HG02642 (cell line): ENCODE data around the gene MEGF9.
"Not testable (repeated sequence)": the region's sequence is repeated elsewhere in the genome, so short reads cannot be mapped to it uniquely, and the experiment has no call there.

Experiments used
- ATAC-seq: cut with Tn5 transposase; IDR thresholded peaks from one replicate; pipeline ENCODE4 v1.9.1; 2021; ENCODE audit warnings: mild to moderate bottlenecking; ENCODE audit not compliant: unreplicated experiment, poor library complexity

The MEGF9 gene

GRCh38 chr9:120676767-120677402 lies 37.4 kb downstream of the MEGF9 start:
- no peak for ATAC-seq

DNA sequence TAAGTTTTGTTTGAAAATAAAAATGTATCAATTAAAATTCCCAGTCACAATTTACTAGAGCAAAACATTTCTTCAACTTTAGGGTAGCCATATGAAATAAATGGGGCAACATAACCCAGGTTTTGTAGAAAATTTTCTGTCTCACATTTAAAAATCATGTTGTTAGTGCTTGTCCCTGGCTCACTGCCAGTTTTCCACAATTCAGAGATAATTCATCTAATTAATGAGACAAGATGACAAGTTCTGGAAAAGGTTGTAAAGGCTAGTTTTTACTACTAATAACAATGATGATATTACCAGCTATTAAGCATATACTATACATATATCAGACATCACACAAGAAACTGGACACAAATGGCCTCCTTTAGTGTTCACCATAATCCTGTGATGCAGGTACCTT lies 45.9 kb downstream of the MEGF9 start:
- no peak for ATAC-seq

GRCh38 chr9:120663950-120664349 lies 50.3 kb downstream of the MEGF9 start:
- ATAC-seq: no peak

DNA sequence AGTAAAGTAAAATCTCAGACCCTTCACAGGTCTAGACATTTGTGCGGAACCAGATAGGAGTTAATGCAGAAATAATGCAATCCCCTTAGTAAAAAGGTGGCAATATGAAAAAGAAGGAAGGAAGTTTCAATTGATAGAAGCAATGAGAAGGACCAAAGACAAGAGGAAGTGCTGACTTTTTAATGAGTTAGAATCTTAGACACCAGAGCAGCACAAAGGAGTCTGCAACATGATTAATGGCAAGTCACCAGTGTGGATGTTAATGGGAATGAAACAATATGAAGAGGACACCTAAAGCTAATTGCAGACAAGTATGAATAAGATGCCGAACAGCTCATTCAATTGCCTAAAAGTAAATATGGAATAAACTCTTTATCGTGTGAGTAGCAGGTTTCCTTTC lies 50.9 kb downstream of the MEGF9 start:
- no peak for ATAC-seq

- ATAC-seq: no peak
Measured at GRCh38 chr9:120662513-120662912, 51.8 kb downstream of the MEGF9 start.

DNA sequence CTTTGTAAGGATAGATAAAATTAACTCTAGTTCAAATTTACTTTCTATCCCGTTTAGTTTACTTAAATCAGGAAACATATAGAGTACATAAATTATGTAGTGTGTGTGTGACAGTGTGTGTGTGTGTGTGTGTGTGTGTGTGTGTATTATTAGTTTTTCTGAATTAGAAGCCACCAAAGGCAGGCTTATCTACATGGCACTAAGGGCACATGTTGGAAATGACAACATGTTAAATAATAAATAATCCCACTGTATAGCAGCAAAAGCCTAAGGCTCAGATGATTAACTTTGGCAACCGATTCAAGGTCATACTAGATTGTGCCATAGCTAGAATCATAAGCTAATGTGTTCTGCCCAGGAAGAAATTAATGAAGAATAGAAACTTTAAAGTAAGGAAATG lies 54.6 kb downstream of the MEGF9 start:
- ATAC-seq: no peak

DNA sequence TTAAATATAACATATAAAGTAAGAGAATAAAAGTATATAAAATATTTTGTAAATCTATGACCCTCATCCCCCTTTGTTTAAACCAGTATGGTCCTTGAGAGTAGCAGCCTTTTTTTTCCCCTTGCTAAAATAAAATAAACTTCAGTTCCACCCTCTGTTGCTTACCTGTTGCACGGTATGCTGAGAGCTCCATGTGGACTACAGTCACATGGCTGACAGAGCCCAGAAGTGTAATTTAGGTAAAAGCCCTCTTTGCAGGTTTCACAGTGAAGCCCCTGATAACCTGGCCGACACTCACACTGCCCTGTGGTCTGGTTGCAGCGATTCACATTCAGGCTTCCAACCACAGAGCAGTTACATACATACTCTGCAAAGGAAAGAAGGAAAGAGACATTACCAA lies 55.1 kb downstream of the MEGF9 start:
- ATAC-seq: no peak

GRCh38 chr9:120655005-120655622 lies 59.2 kb downstream of the MEGF9 start:
- ATAC-seq: peak; percentile 47

GRCh38 chr9:120654272-120654671 lies 60.0 kb downstream of the MEGF9 start:
- no peak for ATAC-seq

DNA sequence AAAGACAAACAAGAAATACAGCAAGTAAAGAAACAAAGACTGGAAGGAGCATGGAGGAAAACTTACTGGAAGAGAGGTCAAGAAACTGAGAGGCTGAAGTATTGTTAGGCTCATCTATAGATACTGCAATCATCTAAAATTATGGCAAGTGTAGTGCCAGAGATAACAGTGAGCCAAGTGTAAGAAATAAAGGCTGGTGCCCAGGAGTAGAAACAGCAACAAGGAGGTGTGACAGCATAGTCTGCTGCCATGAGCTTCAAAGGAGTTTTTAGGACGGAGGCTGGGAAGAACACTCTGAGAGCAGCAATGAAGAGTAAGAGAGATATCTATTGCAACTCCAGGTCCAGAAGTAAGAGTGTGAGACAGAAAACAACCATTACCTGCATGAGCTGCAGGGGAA lies 60.5 kb downstream of the MEGF9 start:
- no peak for ATAC-seq

- ATAC-seq: no peak
Measured at GRCh38 chr9:120652934-120653333, 61.3 kb downstream of the MEGF9 start.

GRCh38 chr9:120650352-120650751 lies 63.9 kb downstream of the MEGF9 start:
- ATAC-seq: no peak

DNA sequence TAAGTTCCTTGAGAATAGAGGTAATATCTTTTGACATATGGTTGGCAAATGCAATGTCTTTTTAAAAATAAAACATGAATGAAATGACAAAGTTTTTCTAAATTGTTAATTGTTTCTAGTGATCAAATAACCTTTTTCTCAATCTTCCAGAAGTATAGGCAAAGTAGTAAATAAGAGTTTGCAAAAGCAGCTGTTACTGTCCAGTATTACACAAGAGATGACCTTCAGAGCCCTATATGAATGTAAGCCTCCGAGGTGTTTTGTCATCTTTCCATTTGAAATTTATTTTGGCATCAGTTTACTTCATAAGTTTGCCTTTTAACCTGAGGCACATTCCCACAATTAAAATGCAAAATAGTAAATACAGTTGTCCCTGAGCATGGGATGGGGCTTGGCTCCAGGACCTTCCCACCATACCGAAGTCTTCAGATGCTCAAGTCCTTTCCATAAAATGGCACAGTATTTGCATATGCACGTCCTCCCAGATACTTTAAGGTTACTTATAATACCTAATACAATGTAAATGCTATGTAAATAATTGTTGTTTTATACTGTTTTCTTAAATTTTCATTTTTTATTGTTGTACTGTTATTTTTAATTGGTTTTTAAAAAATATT lies 65.6 kb downstream of the MEGF9 start:
- no peak for ATAC-seq

DNA sequence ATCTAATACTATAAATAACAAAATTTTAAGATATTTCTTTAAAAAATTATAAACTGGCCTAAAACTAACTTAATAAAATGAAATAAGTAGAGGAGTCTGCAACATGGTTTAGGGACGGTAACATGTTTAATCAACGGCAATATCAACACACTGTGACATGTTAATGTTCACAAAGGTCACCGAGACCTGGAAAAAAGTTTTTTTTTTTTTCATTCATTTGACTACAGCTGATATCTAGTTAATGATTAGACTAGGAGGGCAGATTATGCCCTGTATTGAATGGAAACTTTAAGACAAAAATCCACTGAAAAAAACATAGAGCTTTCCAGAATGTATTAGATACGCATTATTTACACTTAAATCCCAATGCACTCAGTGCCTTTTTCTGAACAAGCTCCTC lies 67.3 kb downstream of the MEGF9 start:
- no peak for ATAC-seq

GRCh38 chr9:120645760-120646159 lies 68.5 kb downstream of the MEGF9 start:
- ATAC-seq: no peak

GRCh38 chr9:120643061-120643460 lies 71.2 kb downstream of the MEGF9 start:
- no peak for ATAC-seq

- ATAC-seq: no peak
Measured at GRCh38 chr9:120642129-120642770, 72.0 kb downstream of the MEGF9 start.

DNA sequence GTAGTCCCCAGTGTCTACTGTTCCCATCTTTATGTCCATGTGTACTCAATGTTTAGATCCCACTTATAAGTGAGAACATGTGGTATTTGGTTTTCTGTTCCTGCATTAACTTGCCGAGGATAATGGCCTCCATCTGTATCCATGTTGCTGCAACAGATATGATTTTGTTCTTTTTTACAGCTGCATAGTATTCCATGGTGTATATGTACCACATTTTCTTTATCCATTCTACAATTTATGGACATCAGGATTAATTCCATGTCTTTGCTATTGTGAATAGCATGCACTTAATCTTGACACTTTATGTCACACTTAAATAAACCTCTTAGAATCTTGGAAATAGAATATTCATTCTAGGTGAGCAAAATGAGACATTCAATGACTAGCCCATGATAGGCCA lies 73.4 kb downstream of the MEGF9 start:
- ATAC-seq: not testable (repeated sequence)

- no peak for ATAC-seq
Measured at GRCh38 chr9:120640380-120640779, 73.9 kb downstream of the MEGF9 start.

- ATAC-seq: no peak
Measured at GRCh38 chr9:120637919-120638318, 76.4 kb downstream of the MEGF9 start.

DNA sequence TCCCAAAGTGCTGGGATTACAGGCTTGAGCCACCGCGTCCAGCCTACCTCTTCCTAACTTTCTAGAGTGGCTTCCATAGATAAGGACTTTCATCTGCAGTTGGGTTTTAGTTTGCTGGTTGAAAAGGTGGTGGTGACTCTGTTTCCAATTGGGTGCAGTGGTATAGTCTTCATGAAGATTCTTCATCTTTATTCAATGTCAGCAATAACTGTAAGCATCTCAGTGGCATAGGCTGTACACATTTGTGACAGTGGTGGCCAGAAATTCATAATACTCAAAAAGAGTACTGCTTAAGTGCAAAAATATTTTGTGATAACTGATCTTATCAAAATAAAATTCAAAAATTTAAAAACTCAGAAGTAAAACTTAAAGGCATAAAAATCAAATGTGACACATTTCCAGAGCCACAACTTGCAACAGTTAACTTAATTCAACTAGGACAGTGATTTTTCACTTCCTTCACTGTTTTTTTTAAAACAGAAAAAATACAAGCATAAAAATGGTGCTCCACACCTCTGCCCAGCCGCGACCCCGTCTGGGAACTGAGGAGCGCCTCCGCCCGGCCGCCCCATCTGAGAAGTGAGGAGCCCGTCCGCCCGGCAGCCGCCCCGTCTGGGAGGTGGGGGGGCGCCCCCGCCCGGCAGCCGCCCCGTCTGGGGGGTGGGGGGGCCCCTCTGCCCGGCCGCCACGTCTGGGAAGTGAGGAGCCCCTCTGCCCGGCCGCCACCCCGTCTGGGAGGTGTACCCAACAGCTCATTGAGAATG lies 77.9 kb downstream of the MEGF9 start:
- no peak for ATAC-seq
